Astrocyte of the spinal cord (primary cell): Measurements from ENCODE around the gene NTN5.

Experiments
- DNase-seq: peaks from one replicate; pipeline ENCODE4 v3.0.0; 2011; ENCODE audit warnings: low read depth, low spot score
- H3K4me3 ChIP-seq: 2 replicates; pipeline ENCODE4 v1.5.1; 2011; ENCODE audit warnings: low read depth, mild to moderate bottlenecking, low read length, moderate library complexity
- CTCF ChIP-seq: IDR thresholded peaks from 2 replicates; pipeline ENCODE4 v1.5.1; 2012; ENCODE audit warnings: low read depth, mild to moderate bottlenecking, low read length, inconsistent platforms
- in situ Hi-C: cut with HindIII; loops from 2 replicates; pipeline ENCODE4 v1.10.0; 2017; ENCODE audit warnings: low sequenced_read_pairs

Gene NTN5

DNA sequence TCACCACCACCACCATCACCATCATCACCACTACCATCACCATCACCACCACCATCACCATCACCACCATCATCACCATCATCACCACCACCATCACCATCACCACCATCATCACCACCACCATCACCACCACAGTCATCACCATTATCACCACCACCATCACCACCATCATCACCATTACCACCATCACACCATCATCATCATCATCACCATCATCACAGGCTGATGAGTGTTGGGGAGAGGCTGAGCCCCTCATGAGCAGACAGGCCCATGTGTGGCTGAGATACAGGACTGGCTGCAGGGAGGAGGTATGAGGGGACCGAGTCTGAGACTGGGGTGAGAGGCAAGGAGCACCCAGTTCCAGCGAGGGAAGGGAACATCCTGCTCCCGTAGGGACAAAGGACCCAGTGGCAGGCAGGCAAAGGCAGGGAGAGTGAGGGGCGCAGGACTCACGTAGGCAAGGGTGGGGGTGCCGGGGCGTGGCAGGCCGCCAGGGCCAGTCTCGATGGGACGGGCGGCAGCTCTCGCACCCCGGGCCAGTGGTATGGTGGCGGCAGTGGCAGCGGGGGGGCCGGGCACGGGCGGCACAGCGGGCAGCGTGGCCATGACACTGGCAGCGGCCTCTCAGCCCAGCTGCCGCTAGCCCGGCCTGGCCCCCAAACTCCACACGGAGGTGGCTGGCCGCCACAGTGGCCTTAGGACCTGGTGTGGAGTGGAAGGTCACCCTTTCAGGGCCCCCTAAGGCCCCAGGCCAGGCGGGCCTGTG, 2.7 kb downstream of the NTN5 start:
- in situ Hi-C loops, result no loop called here
- TF ChIP-seq CTCF, result no peak

GRCh38 chr19:48668761-48669160, 4.1 kb downstream of the NTN5 start:
- no peak for DNase-seq
- H3K4me3 ChIP-seq, result no peak overlapping the region
- in situ Hi-C loops, result no loop called here
- no peak for TF ChIP-seq CTCF

More for the DNA sequence above, 2.7 kb downstream of the NTN5 start:
- no peak overlapping the region for H3K4me3 ChIP-seq
- DNase-seq, result no peak

DNA sequence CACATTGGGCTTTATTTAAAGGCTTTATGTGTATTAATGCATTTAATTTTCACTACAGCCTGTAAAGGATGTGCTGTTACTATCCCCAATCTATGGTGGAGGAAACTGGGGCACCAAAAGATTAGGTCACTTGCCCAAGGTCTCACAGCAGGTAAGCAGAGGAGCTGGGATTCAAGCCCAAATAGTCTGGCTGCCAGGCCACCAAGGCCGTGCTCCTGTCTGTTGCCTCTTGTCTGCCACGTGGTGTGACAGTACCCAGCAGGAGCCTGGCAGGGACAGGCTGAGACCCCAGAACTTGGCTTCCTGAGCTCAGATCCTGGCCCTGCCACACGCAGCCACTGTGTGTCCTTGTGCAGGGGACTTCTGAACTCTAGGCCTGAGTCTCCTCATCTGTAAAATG, 4.5 kb downstream of the NTN5 start:
- no peak overlapping the region for H3K4me3 ChIP-seq
- DNase-seq, result no peak
- in situ Hi-C loops, result no loop called here
- no peak for TF ChIP-seq CTCF

GRCh38 chr19:48665786-48666185, 7.0 kb downstream of the NTN5 start:
- TF ChIP-seq CTCF, result no peak
- DNase-seq, result no peak
- in situ Hi-C loops, result no loop called here
- H3K4me3 ChIP-seq, result no peak overlapping the region

DNA sequence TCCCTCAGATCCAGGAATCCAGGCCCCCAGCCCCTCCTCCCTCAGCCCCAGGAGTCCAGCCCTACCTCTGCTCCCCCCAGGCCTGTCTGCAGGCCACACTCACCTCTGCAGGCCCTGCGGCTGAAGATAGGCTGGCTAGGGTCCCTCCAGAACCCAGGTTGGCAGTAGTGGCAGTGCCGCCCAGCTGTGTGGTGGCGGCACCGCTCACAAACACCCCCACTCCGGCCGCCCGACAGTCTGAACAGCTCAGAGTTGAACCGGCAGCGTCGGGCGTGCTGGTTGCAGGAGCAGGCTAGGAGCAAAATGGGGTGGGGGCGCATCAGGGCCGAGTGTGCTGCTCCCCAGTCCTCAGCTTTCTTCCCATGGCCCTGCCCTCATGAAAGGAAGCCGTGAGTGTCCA, 8.3 kb downstream of the NTN5 start:
- no peak overlapping the region for H3K4me3 ChIP-seq
- in situ Hi-C loops, result no loop called here
- no peak for TF ChIP-seq CTCF
- no peak for DNase-seq

DNA sequence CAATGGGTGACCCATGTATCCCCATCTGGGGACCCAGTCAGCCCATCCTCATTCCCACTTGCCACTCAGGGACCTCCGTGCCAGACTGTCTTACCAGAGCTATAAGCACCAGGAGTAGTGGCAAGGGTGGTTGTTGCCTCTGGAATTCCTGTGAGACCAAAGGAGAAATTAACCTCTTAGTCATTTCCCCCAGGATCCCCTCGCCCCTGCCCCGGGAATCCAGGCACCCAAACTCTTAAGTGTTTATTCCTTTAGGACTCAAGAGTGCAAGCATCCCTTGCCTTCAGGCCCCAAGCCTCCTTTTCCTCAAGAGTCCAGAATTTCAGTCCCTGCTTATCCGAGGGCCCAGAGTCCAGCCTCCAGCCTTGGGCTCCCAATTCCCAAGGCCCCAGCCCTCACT, 9.2 kb downstream of the NTN5 start:
- no peak overlapping the region for H3K4me3 ChIP-seq
- TF ChIP-seq CTCF, result no peak
- no peak for DNase-seq
- in situ Hi-C loops, result no loop called here
